GM12801 (cell line): Measurements from ENCODE around the gene LATS1.

ENCODE experiments used
- TF ChIP-seq, protein P1 (sequence below): IDR thresholded peaks from one replicate; pipeline ENCODE4 v1.5.1; 2011; ENCODE audit warnings: control low read depth; ENCODE audit not compliant: insufficient read length; ENCODE audit errors: extremely low read depth

LATS1 gene

GRCh38 chr6:149657441-149657840, 60.5 kb downstream of the LATS1 start:
- TF ChIP-seq, protein P1, sequence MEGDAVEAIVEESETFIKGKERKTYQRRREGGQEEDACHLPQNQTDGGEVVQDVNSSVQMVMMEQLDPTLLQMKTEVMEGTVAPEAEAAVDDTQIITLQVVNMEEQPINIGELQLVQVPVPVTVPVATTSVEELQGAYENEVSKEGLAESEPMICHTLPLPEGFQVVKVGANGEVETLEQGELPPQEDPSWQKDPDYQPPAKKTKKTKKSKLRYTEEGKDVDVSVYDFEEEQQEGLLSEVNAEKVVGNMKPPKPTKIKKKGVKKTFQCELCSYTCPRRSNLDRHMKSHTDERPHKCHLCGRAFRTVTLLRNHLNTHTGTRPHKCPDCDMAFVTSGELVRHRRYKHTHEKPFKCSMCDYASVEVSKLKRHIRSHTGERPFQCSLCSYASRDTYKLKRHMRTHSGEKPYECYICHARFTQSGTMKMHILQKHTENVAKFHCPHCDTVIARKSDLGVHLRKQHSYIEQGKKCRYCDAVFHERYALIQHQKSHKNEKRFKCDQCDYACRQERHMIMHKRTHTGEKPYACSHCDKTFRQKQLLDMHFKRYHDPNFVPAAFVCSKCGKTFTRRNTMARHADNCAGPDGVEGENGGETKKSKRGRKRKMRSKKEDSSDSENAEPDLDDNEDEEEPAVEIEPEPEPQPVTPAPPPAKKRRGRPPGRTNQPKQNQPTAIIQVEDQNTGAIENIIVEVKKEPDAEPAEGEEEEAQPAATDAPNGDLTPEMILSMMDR: no peak

- TF ChIP-seq, protein P1: no peak
Observed at GRCh38 chr6:149651056-149651455, 66.8 kb downstream of the LATS1 start.

DNA sequence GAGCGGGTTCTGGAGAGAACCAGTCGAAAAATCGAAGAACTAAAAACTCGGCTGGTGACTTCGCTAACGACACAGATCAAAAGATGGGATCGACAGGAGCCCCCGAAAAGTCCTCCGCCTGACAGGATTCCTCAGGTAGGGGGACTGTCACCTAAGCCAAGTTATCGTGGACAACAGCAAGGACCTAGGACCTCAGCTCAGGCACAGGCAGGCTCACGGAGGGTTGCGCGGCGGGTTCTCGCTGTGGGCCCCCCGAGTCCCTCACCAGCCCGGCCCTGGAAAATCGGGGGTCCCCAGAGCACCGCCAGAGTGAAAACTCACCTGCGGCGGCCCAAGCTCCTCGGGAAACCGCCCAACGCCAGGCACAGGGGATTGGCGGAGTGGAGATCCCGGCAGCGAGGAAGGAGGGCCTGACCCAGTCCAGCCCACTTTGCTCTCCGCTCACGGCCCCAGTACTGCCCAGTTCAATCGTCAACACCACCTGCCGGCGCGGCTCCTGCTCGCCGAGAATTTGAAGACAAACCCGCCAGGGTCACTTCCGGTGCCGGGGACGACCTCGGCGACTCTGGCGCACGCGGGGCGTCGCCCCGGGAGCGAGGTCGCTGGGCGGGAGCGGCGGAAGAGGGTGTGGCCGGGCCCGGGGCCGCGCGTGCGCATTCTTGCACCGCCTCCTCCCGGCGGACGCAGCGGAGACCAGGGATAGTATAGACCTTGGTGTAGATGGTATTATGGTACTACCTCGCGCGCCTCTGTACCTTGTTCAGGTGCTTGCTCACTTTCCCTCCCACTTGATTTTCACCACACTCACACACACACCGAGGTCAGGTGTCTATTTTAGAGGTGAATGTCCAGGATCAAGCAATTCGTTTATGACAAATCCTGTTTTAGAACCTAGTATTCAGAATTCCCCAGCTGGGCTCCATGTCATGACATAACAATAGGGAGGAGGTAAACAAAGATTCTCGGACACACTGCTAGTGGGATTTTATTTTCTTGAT, 69.5 kb downstream of the LATS1 start, which contains the start of gene KATNA1:
Gene KATNA1, minus strand, starts transcription at position 567 of the 998 bp plus-strand sequence. CDS start 10,167 bp downstream, outside the sequence.
- TF ChIP-seq, protein P1: no peak

- TF ChIP-seq, protein P1: no peak
Observed at GRCh38 chr6:149646599-149646998, 71.3 kb downstream of the LATS1 start.

GRCh38 chr6:149642829-149643580, 74.9 kb downstream of the LATS1 start:
- TF ChIP-seq, protein P1: no peak

GRCh38 chr6:149636124-149636523, 81.8 kb downstream of the LATS1 start:
- TF ChIP-seq, protein P1: no peak

- TF ChIP-seq, protein P1: no peak
Observed at GRCh38 chr6:149634315-149634714, 83.6 kb downstream of the LATS1 start.
